ENCODE measurements around the gene EIF3J. TPM values are rescaled to one million over a fixed set of nuclear protein-coding genes. Genes with fewer than 3 reads are reported as not detected.

EIF3J gene
- total RNA-seq, 2 donors from 2014 or later, result 74.8 to 78.0 TPM

DNA sequence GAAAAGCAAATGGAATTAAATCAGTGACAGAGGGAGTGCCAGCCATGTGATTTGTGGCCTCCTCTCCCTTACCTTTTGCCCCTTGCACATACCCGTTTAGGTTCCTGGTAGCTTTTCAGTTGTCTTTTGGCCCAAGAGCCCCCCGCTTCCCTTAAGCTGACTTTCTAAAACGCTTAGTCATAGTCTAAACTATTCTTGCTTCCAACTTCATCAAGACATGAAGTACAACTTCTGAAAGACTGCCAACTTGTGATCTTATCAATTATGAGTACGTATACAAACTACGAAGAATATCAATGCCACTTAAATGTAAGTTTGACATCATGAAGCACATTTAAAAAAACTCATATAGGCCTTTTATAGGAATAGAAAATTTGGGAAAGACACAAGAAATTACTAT, 61.9 kb downstream of the EIF3J start:
- ATAC-seq (no peak), DNase-seq (ENCODE audit: low spot score in 2 of 2) (no peak)
- H3K9me3 Mint-ChIP-seq, result no peaks in the 10 kb centered on the region
- H3K36me3 Mint-ChIP-seq, result peaks cover 19 to 27% of the 10 kb centered on the region in 2 donors
- H3K27ac Mint-ChIP-seq, result peak overlapping the region in 1 of 2 donors; percentile 33

DNA sequence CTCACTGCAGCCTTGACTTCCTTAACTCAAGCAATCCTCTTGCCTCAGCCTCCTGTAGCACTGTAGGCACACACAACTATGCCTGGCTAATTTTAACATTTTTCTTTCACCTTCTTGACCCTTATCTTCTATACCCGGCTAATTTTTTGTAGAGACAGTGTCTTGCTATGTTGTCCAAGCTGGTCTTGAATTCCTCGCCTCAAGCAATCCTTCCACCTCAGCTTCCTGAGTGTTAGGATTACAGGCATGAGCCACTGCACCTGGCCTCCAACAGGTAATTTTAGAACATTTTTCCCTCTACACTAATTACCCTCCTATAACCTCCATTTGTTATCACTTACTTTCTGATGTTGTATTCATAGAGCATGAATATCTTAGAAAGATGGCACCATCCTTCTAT, 66.2 kb downstream of the EIF3J start:
- ATAC-seq (no peak), DNase-seq (ENCODE audit: low spot score in 2 of 2) (no peak)
- Mint-ChIP-seq H3K36me3 (peaks cover 9 to 35% of the 10 kb centered on the region in 2 donors), H3K27ac (peak overlapping the region; percentile 40 to 41), H3K9me3 (no peaks in the 10 kb centered on the region)

DNA sequence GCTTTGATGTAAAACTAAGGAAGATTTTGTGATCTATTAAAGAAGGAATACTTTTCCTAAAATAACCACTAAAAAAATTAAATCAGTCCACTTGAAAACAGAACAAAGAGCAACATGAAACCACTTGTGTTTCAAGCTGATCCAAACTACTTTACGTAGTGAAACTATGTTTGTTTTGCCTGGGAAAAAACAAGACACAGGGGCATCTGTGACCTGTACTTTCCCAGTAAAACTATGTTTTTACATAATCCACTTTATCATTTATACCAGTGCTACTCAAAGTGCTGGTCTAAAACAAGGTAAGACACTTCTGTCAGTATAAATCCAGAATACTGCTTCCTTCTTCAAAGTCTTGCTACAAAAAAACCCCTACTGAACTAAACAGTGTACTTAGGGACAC, 69.8 kb downstream of the EIF3J start:
- Mint-ChIP-seq H3K9me3 (no peaks in the 10 kb centered on the region), H3K36me3 (peaks cover 9 to 32% of the 10 kb centered on the region in 2 donors), H3K27ac (peak overlapping the region in 1 of 2 donors; percentile 13)
- ATAC-seq, result no peak
- no peak for DNase-seq (ENCODE audit: low spot score in 2 of 2)

Other genes starting within 250 kb of the EIF3J start
- 10 to 100 TPM; 18.8 to 34.7 TPM for gene GOLM2, start 248.4 kb upstream of the EIF3J start, total RNA-seq
- 100 to 1,000 TPM in 1 of 2 donors, 10 to 100 TPM in 1; 84.9 to 107 TPM for gene CTDSPL2, start 109.5 kb upstream of the EIF3J start, total RNA-seq
- gene SPG11, start 126.5 kb downstream of the EIF3J start, total RNA-seq, result 10 to 100 TPM; 90.9 to 99.3 TPM
- gene PATL2, start 174.2 kb downstream of the EIF3J start, total RNA-seq, result 10 to 100 TPM; 12.4 to 30.7 TPM
- 1,000 to 10,000 TPM; 4,139 to 6,333 TPM for gene B2M, start 174.4 kb downstream of the EIF3J start, total RNA-seq
- gene TRIM69, start 199.4 kb downstream of the EIF3J start, total RNA-seq, result 10 to 100 TPM; 60.8 to 68.8 TPM

Data from activated naive CD4-positive, alpha-beta T cell treated with anti-CD3 and anti-CD28 coated beads, Interleukin-2, amount 50 U/mL, for 72 hours (primary cell).